Measurements from ENCODE around the gene BRK1. TPM values are rescaled to one million over a fixed set of nuclear protein-coding genes. Genes with fewer than 3 reads are reported as not detected.

BRK1 gene
- polyA plus RNA-seq, 2 of the 4 experiments (the other 2 are of a cell fraction), result 189 to 191 TPM

DNA sequence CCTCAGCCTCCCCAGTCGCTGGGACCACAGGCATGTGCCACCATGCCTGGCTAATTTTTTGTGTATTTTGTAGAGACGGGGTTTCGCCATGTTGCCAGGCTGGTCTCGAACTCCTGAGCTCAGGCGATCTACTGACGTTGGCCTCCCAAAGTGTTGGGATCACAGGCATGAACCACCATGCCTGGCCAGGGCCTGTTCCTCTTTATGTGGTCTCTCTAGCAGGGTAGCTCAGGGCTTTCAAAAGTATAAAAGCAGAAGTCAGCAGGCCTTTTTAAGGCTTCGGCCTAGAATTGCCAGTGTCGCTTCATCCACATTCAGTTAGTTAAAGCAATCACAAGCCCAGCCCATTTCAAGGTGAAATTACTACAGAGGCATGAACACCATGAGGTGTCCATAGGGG lies 33.8 kb downstream of the BRK1 start:
- H3K9me3 ChIP-seq, result no peaks in the 10 kb centered on the region
- ChIA-PET CTCF (interaction anchor here (0.7 to 1.2 kb wide), 4 partner anchors 11 to 74 kb away, joined by 3 read pairs; partner anchors contain the start of gene IRAK2), POLR2A (interaction anchor here (0.6 kb wide), 1 partner anchor 16 kb away, joined by 3 read pairs; no protein-coding TSS in a partner anchor)
- TF ChIP-seq EHF (CRISPR knock-in tag; IDR thresholded peaks at IDR 0.05), result no peak
- TF ChIP-seq ZFP36 (IDR thresholded peaks at IDR 0.05; ENCODE audit: borderline replicate concordance, partially characterized antibody), result no peak
- no peak for TF ChIP-seq PHF8 (IDR thresholded peaks at IDR 0.05; ENCODE audit: borderline replicate concordance, low read depth)
- TF ChIP-seq, protein P1, sequence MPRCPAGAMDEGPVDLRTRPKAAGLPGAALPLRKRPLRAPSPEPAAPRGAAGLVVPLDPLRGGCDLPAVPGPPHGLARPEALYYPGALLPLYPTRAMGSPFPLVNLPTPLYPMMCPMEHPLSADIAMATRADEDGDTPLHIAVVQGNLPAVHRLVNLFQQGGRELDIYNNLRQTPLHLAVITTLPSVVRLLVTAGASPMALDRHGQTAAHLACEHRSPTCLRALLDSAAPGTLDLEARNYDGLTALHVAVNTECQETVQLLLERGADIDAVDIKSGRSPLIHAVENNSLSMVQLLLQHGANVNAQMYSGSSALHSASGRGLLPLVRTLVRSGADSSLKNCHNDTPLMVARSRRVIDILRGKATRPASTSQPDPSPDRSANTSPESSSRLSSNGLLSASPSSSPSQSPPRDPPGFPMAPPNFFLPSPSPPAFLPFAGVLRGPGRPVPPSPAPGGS (IDR thresholded peaks at IDR 0.05), result no peak
- TF ChIP-seq CBX2 (IDR thresholded peaks at IDR 0.05; ENCODE audit: borderline replicate concordance, low read depth), result no peak
- no peak for TF ChIP-seq RNF2 (IDR thresholded peaks at IDR 0.05; ENCODE audit: borderline replicate concordance, low read depth)
- TF ChIP-seq, protein P2, sequence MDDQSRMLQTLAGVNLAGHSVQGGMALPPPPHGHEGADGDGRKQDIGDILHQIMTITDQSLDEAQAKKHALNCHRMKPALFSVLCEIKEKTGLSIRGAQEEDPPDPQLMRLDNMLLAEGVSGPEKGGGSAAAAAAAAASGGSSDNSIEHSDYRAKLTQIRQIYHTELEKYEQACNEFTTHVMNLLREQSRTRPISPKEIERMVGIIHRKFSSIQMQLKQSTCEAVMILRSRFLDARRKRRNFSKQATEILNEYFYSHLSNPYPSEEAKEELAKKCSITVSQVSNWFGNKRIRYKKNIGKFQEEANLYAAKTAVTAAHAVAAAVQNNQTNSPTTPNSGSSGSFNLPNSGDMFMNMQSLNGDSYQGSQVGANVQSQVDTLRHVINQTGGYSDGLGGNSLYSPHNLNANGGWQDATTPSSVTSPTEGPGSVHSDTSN (IDR thresholded peaks at IDR 0.05), result no peak
- no peak overlapping the region for H3K4me3 ChIP-seq
- FAIRE-seq, result no peak
- 0 out of 3 replicates have a peak, but pooled peaks cover under 1% of the 10 kb centered on the region for H3K4me1 ChIP-seq
- no peak overlapping the region for H3K27ac ChIP-seq
- no peak for DNase-seq (ENCODE audit: low read depth in 1 of 2, low spot score in 1 of 2)
- H3K4me2 ChIP-seq, result no peak overlapping the region
- no peak for ATAC-seq
- 94% methylated on average over 8 of the region's 8 CpGs for WGBS (ENCODE audit: missing lambda C conversion rate)

DNA sequence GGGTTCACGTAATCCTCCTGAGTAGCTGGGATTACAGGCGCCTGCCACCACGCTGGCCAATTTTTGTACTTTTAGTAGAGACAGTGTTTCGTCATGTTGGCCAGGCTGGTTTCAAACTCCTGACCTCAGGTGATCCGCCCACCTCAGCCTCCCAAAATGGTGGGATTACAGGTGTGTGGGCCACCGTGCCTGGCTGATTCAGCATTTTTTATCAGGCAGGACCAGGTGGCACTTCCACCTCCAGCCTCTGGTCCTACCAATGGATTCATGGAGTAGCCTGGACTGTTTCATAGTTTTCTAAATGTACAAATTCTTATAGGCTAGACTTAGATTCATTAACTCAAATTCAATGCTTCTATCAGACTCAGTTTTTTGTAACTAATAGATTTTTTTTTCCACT lies 35.5 kb downstream of the BRK1 start:
- ATAC-seq, result no peak
- ChIA-PET POLR2A (interaction anchor here (0.9 kb wide), 1 partner anchor 9 kb away, joined by 3 read pairs; no protein-coding TSS in a partner anchor), CTCF (interaction anchor here (2.1 kb wide), 1 partner anchor 9 kb away, joined by 9 read pairs; the partner anchor contains the start of gene VHL)

DNA sequence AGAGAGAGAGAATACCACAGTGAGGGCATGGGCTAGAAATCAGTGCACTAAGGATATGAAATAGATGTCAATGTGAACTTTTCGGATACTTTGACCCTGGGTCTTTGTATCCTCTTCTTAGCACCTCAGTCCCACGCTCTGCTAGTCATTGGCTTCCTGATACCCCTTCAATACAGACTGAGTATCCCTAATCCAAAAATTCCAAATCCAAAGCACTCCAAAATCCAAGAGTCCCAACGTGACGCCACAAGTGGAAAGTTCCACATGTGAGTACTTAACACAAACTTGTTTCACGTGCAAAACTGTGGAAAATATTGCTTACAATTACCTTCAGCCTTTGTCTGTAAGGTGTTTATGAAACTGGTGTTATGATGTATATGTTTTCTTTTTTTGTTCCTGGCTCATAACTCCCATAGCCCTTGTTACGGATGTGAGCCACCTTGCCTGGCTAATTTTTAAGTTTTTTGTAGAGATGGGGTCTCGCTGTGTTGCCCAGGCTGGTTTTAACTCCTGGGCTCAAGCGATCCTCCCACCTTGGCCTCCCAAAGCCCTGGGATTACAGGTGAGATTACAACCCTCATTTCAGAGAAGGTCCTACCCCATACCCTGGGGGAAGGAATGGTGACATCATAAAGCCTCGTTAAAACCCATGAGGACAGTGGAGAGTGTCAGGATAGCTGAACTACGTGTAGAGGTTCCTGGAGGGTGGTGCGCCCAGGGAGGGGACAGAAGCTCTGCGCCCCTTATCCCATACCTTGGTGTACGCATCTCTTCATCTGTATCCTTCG lies 39.1 kb downstream of the BRK1 start:
- FAIRE-seq, result no peak
- Histone ChIP-seq H3K9me3 (no peaks in the 10 kb centered on the region), H3K4me2 (no peak overlapping the region), H3K4me3 (no peak overlapping the region), H3K27ac (no peak overlapping the region), H3K4me1 (no peaks in the 10 kb centered on the region)
- WGBS (ENCODE audit: missing lambda C conversion rate), result 89% methylated on average over 14 of the region's 14 CpGs
- ChIA-PET CTCF (no interaction called here), POLR2A (interaction anchor here (0.6 to 0.7 kb wide), 2 partner anchors 174 to 259 kb away, joined by 3 to 7 read pairs; no protein-coding TSS in a partner anchor)
- peak; percentile 10 to 47; a peak in 3 of 6 replicates for ATAC-seq
- DNase-seq (ENCODE audit: low read depth in 1 of 2, low spot score in 1 of 2), result no peak
- no peak for TF ChIP-seq FOSL2 (IDR thresholded peaks at IDR 0.05)
- TF ChIP-seq FOSL2 (CRISPR knock-in tag; IDR thresholded peaks at IDR 0.05), result no peak
- TF ChIP-seq CHD4 (IDR thresholded peaks at IDR 0.05; ENCODE audit: borderline replicate concordance), result no peak
- no peak for TF ChIP-seq CHD2 (IDR thresholded peaks at IDR 0.05; ENCODE audit: low read length, partially characterized antibody)
- TF ChIP-seq EHF (CRISPR knock-in tag; IDR thresholded peaks at IDR 0.05), result no peak
- no peak for TF ChIP-seq PHF8 (IDR thresholded peaks at IDR 0.05; ENCODE audit: borderline replicate concordance, low read depth)
- TF ChIP-seq, protein P3, sequence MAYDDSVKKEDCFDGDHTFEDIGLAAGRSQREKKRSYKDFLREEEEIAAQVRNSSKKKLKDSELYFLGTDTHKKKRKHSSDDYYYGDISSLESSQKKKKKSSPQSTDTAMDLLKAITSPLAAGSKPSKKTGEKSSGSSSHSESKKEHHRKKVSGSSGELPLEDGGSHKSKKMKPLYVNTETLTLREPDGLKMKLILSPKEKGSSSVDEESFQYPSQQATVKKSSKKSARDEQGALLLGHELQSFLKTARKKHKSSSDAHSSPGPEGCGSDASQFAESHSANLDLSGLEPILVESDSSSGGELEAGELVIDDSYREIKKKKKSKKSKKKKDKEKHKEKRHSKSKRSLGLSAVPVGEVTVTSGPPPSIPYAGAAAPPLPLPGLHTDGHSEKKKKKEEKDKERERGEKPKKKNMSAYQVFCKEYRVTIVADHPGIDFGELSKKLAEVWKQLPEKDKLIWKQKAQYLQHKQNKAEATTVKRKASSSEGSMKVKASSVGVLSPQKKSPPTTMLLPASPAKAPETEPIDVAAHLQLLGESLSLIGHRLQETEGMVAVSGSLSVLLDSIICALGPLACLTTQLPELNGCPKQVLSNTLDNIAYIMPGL (CRISPR knock-in tag; IDR thresholded peaks at IDR 0.05; ENCODE audit: borderline replicate concordance), result no peak
- no peak for TF ChIP-seq EHMT2 (IDR thresholded peaks at IDR 0.05; ENCODE audit: low read depth)
- TF ChIP-seq ZNF302 (CRISPR knock-in tag; IDR thresholded peaks at IDR 0.05), result no peak
- no peak for TF ChIP-seq NFE2L2 (conservative IDR thresholded peaks at IDR 0.05; ENCODE audit: low read length)
- TF ChIP-seq NPAS2 (CRISPR knock-in tag; IDR thresholded peaks at IDR 0.05; ENCODE audit: borderline replicate concordance), result no peak
- no peak for TF ChIP-seq TFCP2L1 (CRISPR knock-in tag; IDR thresholded peaks at IDR 0.05)
- TF ChIP-seq, protein P4, sequence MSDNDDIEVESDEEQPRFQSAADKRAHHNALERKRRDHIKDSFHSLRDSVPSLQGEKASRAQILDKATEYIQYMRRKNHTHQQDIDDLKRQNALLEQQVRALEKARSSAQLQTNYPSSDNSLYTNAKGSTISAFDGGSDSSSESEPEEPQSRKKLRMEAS (IDR thresholded peaks at IDR 0.05), result no peak
- no peak for TF ChIP-seq HDAC2 (IDR thresholded peaks at IDR 0.05)
- no peak for TF ChIP-seq ZSCAN20 (CRISPR knock-in tag; IDR thresholded peaks at IDR 0.05)
- TF ChIP-seq NR3C1 (IDR thresholded peaks at IDR 0.05), result no peak
- TF ChIP-seq, protein P5, sequence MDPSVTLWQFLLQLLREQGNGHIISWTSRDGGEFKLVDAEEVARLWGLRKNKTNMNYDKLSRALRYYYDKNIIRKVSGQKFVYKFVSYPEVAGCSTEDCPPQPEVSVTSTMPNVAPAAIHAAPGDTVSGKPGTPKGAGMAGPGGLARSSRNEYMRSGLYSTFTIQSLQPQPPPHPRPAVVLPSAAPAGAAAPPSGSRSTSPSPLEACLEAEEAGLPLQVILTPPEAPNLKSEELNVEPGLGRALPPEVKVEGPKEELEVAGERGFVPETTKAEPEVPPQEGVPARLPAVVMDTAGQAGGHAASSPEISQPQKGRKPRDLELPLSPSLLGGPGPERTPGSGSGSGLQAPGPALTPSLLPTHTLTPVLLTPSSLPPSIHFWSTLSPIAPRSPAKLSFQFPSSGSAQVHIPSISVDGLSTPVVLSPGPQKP (IDR thresholded peaks at IDR 0.05; ENCODE audit: low read depth, low read length), result no peak
- no peak for TF ChIP-seq CBX8 (IDR thresholded peaks at IDR 0.05)
- no peak for TF ChIP-seq EP300 (IDR thresholded peaks at IDR 0.05)

More for the DNA sequence above, 35.5 kb downstream of the BRK1 start:
- no peak overlapping the region for H3K4me2 ChIP-seq
- H3K27ac ChIP-seq, result no peak overlapping the region
- TF ChIP-seq, protein P6, sequence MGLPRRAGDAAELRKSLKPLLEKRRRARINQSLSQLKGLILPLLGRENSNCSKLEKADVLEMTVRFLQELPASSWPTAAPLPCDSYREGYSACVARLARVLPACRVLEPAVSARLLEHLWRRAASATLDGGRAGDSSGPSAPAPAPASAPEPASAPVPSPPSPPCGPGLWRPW (IDR thresholded peaks at IDR 0.05), result no peak
- peak; percentile 85 for TF ChIP-seq MAFK (IDR thresholded peaks at IDR 0.05; ENCODE audit: partially characterized antibody)
- no peaks in the 10 kb centered on the region for H3K9me3 ChIP-seq
- no peak overlapping the region for H3K4me3 ChIP-seq
- no peak for DNase-seq (ENCODE audit: low read depth in 1 of 2, low spot score in 1 of 2)
- WGBS (ENCODE audit: missing lambda C conversion rate), result 81% methylated on average over 6 of the region's 6 CpGs
- H3K4me1 ChIP-seq, result no peaks in the 10 kb centered on the region
- FAIRE-seq, result no peak

Data from A549 (cell line).